Activated CD8-positive, alpha-beta memory T cell treated with anti-CD3 and anti-CD28 coated beads, Interleukin-2, amount 50 U/mL, for 24 hours (primary cell): Measurements from ENCODE around the gene PODN.

Source experiments
- DNase-seq: peaks from one replicate; pipeline ENCODE4 v3.0.0-alpha.2; 2020; ENCODE audit errors: extremely low read depth

Gene PODN, protein sequence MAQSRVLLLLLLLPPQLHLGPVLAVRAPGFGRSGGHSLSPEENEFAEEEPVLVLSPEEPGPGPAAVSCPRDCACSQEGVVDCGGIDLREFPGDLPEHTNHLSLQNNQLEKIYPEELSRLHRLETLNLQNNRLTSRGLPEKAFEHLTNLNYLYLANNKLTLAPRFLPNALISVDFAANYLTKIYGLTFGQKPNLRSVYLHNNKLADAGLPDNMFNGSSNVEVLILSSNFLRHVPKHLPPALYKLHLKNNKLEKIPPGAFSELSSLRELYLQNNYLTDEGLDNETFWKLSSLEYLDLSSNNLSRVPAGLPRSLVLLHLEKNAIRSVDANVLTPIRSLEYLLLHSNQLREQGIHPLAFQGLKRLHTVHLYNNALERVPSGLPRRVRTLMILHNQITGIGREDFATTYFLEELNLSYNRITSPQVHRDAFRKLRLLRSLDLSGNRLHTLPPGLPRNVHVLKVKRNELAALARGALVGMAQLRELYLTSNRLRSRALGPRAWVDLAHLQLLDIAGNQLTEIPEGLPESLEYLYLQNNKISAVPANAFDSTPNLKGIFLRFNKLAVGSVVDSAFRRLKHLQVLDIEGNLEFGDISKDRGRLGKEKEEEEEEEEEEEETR

GRCh38 chr1:53061859-53062707 lies at the start of gene PODN:
PODN (plus strand) TSS chr1:53062213; CDS start chr1:53069856, 7,643 bp downstream.
- DNase-seq = no peak

GRCh38 chr1:53014791-53015507 lies 47.1 kb upstream of the PODN start:
- DNase-seq = peak; percentile 42

DNA sequence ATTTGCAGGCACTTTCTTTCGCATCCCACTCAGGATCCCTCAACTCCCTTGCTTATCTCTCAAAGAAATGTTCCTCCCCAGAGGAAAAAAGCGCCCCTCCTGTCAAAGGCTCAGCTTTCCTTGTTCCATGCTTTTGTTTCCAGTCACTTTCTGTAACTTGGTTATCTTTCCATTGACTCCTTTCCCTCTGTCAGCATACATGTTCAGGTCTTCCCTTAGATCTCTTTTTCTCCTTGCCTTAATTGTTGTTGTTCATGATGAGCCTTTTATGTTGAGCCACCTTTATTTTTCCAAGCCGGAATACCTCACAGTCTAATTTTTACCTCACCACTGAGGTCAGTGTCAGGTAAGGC lies 46.5 kb upstream of the PODN start:
- DNase-seq = no peak

GRCh38 chr1:53016705-53017104 lies 45.3 kb upstream of the PODN start:
- DNase-seq = no peak

GRCh38 chr1:53020588-53020987 lies 41.4 kb upstream of the PODN start:
- DNase-seq = no peak

DNA sequence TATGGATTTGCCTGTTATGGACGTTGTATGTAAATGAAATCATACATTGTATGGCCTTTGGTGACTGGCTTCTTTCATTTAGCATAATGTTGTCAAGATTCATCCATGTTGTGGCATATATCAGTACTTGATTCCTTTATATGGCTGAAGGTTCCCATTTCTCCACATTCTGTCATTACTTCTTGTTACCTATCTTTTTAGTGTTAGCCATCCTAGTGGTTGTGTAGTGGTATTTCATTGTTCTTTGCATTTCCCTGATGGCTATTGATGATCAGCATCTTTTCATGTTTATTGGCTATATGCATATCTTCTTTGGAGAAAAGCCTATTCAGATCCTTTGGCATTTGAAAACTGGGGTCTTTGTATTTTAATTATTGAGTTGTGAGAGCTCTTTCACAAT lies 39.8 kb upstream of the PODN start:
- DNase-seq = no peak

- DNase-seq = no peak
Measured at GRCh38 chr1:53023546-53023945, 38.5 kb upstream of the PODN start.

- no peak for DNase-seq
Measured at GRCh38 chr1:53024117-53024516, 37.9 kb upstream of the PODN start.

DNA sequence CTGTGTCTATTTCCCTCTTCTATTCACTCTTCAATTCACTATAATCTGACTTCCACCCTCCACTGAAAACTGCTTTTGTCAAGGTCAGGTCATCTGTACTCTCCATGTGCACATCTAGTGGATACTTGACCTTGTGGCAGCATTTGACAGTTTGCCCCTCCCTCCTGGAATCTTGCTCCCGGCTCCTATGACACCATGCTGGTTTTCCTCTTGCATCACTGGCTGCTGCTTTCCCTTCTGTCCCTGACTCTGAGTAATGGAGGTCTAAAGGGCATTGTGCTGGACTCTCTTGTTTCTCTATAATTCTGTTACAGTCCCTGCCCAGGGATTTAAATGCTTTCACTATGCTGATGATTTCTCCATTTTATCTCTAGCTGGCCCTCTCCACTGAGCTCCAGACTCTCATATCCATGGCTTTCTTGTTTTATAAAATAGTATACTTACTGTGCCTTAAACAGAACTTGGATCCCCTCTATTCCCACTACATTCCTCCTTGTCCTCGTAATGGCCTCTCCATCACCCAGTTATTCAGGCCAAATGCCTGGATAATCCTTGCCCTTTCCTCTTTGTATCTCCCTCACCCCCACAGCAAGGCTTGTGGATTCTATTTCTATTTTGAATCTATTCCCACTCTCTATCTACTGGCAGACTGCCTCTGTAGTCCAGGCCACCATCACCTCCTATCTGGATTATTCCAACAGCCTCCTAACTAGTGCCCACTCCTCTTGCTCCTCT lies 36.8 kb upstream of the PODN start:
- no peak for DNase-seq

GRCh38 chr1:53025769-53026112 lies 36.3 kb upstream of the PODN start:
- DNase-seq = no peak

DNA sequence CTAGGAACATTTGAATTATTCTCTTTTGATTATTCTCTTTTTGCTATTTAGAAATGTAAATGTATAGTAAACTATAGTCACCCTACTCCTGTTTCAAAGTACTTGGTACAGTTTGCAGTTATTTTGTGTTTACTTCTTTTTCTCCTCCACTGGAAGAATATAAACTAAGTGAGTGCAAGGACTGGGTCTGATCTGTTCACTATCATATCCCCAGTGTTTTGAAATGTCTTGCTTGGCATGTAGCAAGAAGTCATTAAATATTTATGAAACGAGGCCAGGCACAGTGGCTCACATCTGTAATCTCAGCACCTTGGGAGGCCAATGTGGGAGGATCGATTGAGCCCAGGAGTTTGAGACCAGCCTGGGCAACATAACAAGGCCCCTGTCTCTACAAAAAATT lies 35.8 kb upstream of the PODN start:
- DNase-seq = no peak

- DNase-seq = no peak
Measured at GRCh38 chr1:53031732-53032131, 30.3 kb upstream of the PODN start.

DNA sequence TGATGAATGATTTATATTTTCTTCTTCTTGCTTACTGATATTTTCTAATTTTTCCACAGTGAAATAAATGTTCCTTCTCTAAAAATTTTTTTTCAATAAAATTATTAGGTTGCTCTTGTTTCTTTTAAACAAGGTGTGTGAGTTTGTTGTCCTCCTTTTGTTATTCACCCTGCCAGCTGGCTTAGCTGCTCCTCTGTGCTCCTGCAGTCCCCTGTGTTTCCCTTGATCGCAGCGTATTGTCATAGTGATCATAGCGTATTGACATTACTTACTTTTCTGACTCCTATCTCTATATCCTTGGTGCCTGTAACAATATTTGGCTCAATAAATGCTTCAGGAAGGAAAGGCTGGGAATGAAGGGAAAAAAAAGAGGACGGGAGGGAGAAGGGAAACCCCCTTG lies 24.9 kb upstream of the PODN start:
- no peak for DNase-seq

GRCh38 chr1:53038566-53038965 lies 23.4 kb upstream of the PODN start:
- DNase-seq = no peak

DNA sequence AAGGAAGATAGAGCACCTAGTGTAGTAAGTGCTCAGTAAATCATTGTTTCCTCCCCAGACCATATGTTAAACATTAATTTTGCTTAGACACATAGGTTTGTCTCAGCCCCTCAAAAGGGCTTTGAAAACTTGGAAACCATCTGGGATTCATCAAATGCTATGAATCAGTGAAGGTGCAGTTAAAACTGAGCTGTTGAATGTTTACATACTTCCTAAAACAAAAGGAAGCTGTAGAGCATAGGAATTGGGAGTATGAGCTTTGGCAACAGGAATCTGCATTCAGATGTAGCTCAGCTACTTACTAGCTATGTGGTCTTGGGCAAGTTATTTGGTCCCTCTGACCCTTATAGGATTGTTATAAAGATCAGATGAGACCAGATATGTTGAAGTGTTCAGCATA lies 18.7 kb upstream of the PODN start:
- DNase-seq = no peak

- no peak for DNase-seq
Measured at GRCh38 chr1:53044926-53045325, 17.1 kb upstream of the PODN start.

DNA sequence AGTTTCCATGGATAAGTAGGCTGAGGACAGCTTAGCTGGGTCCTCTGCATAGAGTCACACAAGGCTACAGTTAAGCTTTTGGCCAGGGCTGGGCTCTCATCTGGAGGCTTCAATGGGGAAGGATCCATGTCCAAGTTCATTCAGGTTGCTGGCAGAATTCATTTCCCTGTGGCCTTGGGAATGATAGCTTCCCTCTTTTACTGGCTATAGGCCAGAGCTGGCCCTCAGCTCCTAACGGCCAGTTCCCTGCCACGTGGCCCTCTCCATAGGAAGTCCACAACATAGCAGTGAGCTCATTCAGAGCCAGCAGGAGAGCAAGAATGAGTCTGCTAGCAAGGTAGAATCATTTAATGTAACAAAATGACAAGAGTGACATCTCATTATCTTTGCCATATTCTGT lies 15.1 kb upstream of the PODN start:
- DNase-seq = no peak

GRCh38 chr1:53047737-53048736 lies 14.0 kb upstream of the PODN start:
- no peak for DNase-seq

DNA sequence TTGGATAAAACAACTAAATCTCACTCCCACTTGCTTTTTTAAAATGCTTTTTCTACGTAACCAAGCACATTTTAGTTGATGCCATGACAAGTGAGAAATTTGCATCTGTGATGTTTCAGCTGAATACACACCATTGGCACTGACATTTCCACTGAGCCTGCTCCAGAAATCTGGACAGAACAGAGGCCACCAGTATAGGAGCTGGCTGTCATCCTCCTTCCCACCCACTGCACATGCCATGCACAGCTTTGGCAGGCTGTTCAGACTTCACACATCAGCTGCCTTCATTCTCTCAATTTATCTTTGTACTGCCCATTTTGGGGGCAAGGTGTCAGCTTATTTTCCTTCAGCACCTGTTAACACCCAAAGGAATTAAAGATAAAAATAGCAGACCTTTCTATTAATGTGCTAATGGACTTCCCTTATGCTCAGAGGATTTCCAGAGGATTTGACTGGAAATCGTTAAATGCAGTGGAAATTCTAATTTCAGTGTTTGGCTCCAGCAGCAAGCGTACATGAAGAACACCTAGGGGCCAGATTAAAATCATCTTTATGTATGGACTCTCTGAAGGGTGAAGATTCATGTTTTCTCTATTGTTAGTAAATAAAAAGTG lies 12.9 kb upstream of the PODN start:
- no peak for DNase-seq

- no peak for DNase-seq
Measured at GRCh38 chr1:53049574-53049967, 12.4 kb upstream of the PODN start.
